ENCODE measurements around the gene SNX25.

DNA sequence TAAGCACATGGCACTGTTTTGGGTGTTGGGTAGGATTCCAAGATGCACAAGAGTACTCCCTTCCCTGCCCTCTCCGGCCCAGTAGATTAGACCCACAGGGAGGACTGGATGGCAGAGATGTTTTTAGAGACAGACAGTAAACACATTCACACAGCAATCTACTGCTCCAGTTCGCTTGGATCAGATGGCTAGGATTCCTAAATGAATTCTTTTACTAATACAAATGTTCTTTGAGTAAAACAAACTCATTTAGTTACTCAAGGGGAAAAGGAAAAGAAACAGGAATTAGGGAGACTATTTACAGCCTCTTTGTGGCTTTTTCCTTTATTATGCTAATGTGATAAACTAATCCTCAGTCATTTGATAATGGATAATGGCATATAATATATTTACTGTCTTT is 5.9 kb downstream of the SNX25 start:
- TF ChIP-seq CTCF (IDR thresholded peaks at IDR 0.05): no peak
- no peak for TF ChIP-seq CHD2 (IDR thresholded peaks at IDR 0.05; ENCODE audit: low read length, partially characterized antibody)
- TF ChIP-seq JUND (IDR thresholded peaks at IDR 0.05): no peak
- TF ChIP-seq GATA2 (CRISPR knock-in tag; IDR thresholded peaks at IDR 0.05): no peak
- TF ChIP-seq REST (IDR thresholded peaks at IDR 0.05; ENCODE audit: low read depth, low read length): no peak
- no peak for TF ChIP-seq GABPA (IDR thresholded peaks at IDR 0.05; ENCODE audit: low read depth)
- TF ChIP-seq, protein P1, sequence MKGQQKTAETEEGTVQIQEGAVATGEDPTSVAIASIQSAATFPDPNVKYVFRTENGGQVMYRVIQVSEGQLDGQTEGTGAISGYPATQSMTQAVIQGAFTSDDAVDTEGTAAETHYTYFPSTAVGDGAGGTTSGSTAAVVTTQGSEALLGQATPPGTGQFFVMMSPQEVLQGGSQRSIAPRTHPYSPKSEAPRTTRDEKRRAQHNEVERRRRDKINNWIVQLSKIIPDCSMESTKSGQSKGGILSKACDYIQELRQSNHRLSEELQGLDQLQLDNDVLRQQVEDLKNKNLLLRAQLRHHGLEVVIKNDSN (IDR thresholded peaks at IDR 0.05; ENCODE audit: borderline replicate concordance, low read depth): no peak
- no peak for TF ChIP-seq RFX5 (IDR thresholded peaks at IDR 0.05; ENCODE audit: low read length)
